GM12891 (cell line): ENCODE measurements around the gene EXOC3.

Experiments
- POLR2A ChIP-seq: IDR thresholded peaks from 2 replicates; pipeline ENCODE4 v1.6.1; 2011; ENCODE audit warnings: low read depth, low read length, control low read depth
- POLR2AphosphoS5 ChIP-seq: IDR thresholded peaks from 2 replicates; pipeline ENCODE4 v1.6.1; 2011; ENCODE audit warnings: low read depth, low read length, control low read depth
- SPI1 ChIP-seq: IDR thresholded peaks from 2 replicates; pipeline ENCODE4 v1.6.1; 2011; ENCODE audit warnings: low read depth, low read length, control low read depth

- TF ChIP-seq POLR2A (no peak), POLR2AphosphoS5 (no peak), SPI1 (no peak)
Observed at GRCh38 chr5:444226-444625, 1.2 kb downstream of the EXOC3 start.
